SHP77 treated with DMSO at 0.1 percent for 48 hours (cell line): ENCODE measurements around the gene MAGI1.
"Not testable (repeated sequence)": the region's sequence is repeated elsewhere in the genome, so short reads cannot be mapped to it uniquely, and the experiment has no call there.

Experiments used
- DNase-seq: peaks from one replicate; lab custom pipeline; 2025; lab: John Stamatoyannopoulos, UW

The MAGI1 gene

GRCh38 chr3:65588884-65589283, 449.8 kb downstream of the MAGI1 start:
- DNase-seq: no peak

- no peak for DNase-seq
Measured at GRCh38 chr3:65587650-65588439, 450.9 kb downstream of the MAGI1 start.

GRCh38 chr3:65584913-65585312, 453.8 kb downstream of the MAGI1 start:
- DNase-seq: no peak

GRCh38 chr3:65584002-65584401, 454.7 kb downstream of the MAGI1 start:
- DNase-seq: no peak

- no peak for DNase-seq
Measured at GRCh38 chr3:65583188-65583587, 455.5 kb downstream of the MAGI1 start.

GRCh38 chr3:65582012-65582717, 456.6 kb downstream of the MAGI1 start:
- DNase-seq: no peak

GRCh38 chr3:65581313-65581712, 457.4 kb downstream of the MAGI1 start:
- DNase-seq: no peak

GRCh38 chr3:65578861-65579260, 459.9 kb downstream of the MAGI1 start:
- DNase-seq: no peak

GRCh38 chr3:65577843-65578430, 460.8 kb downstream of the MAGI1 start:
- no peak for DNase-seq

GRCh38 chr3:65576966-65577365, 461.8 kb downstream of the MAGI1 start:
- DNase-seq: no peak

- no peak for DNase-seq
Measured at GRCh38 chr3:65576228-65576627, 462.5 kb downstream of the MAGI1 start.

- no peak for DNase-seq
Measured at GRCh38 chr3:65575376-65575840, 463.3 kb downstream of the MAGI1 start.

GRCh38 chr3:65573548-65574116, 465.1 kb downstream of the MAGI1 start:
- DNase-seq: no peak

GRCh38 chr3:65572175-65572777, 466.4 kb downstream of the MAGI1 start:
- no peak for DNase-seq

- DNase-seq: no peak
Measured at GRCh38 chr3:65569845-65570405, 468.8 kb downstream of the MAGI1 start.

- no peak for DNase-seq
Measured at GRCh38 chr3:65569129-65569528, 469.6 kb downstream of the MAGI1 start.

GRCh38 chr3:65568497-65568896, 470.2 kb downstream of the MAGI1 start:
- no peak for DNase-seq

- not testable (repeated sequence) for DNase-seq
Measured at GRCh38 chr3:65565744-65566143, 473.0 kb downstream of the MAGI1 start.

- DNase-seq: no peak
Measured at GRCh38 chr3:65564483-65564882, 474.2 kb downstream of the MAGI1 start.

- DNase-seq: no peak
Measured at GRCh38 chr3:65563861-65564260, 474.9 kb downstream of the MAGI1 start.

GRCh38 chr3:65562447-65562846, 476.3 kb downstream of the MAGI1 start:
- DNase-seq: no peak

- no peak for DNase-seq
Measured at GRCh38 chr3:65561617-65562016, 477.1 kb downstream of the MAGI1 start.
